Small intestine (tissue), 7 donors: ENCODE results near the gene KRTAP2-1. TPM values are rescaled to one million over a fixed set of nuclear protein-coding genes. Genes with fewer than 3 reads are reported as not detected.

Experiments used
- DNase-seq, 2 donors: peaks; one replicate each; pipeline versions ENCODE4 v3.0.0 to v3.0.0-alpha.2; 2013
- FAIRE-seq: peaks from 2 replicates; lab custom pipeline; 2012; peaks lifted over from hg19 to GRCh38; lab: Jason Lieb, UNC
- H3K27ac ChIP-seq, 3 donors: one replicate each; pipeline ENCODE4 v1.5.1; 2013; ENCODE audit warnings: low read length in 2 of 3, mild to moderate bottlenecking in 2 of 3, control low read depth in 1 of 3, inconsistent platforms in 1 of 3, low read depth in 1 of 3, moderate library complexity in 1 of 3
- H3K27me3 ChIP-seq, 3 donors: one replicate each; pipeline ENCODE4 v1.6.1; 2013; ENCODE audit warnings: low read length in 3 of 3, inconsistent platforms in 1 of 3; ENCODE audit not compliant: control insufficient read depth in 3 of 3, insufficient read depth in 3 of 3
- H3K36me3 ChIP-seq, 3 donors: one replicate each; pipeline ENCODE4 v1.6.1; 2013; ENCODE audit warnings: low read length in 3 of 3, inconsistent platforms in 1 of 3, low read depth in 1 of 3, mild to moderate bottlenecking in 1 of 3, moderate library complexity in 1 of 3; ENCODE audit not compliant: control insufficient read depth in 3 of 3, insufficient read depth in 2 of 3
- H3K4me1 ChIP-seq, 3 donors: one replicate each; pipeline ENCODE4 v1.6.1; 2013; ENCODE audit warnings: low read length in 2 of 3, inconsistent platforms in 1 of 3, low read depth in 1 of 3, mild to moderate bottlenecking in 1 of 3, moderate library complexity in 1 of 3; ENCODE audit not compliant: control insufficient read depth in 3 of 3, insufficient read depth in 2 of 3
- H3K4me3 ChIP-seq, 3 donors: one replicate each; pipeline ENCODE4 v1.5.1; 2013; ENCODE audit warnings: low read length in 3 of 3, control low read depth in 1 of 3, inconsistent platforms in 1 of 3, low read depth in 1 of 3, mild to moderate bottlenecking in 1 of 3, moderate library complexity in 1 of 3
- H3K9me3 ChIP-seq, 2 donors: one replicate each; pipeline ENCODE4 v1.6.1; 2013; ENCODE audit warnings: low read depth in 1 of 2, low read length in 1 of 2; ENCODE audit not compliant: control insufficient read depth in 2 of 2, insufficient read depth in 1 of 2
- WGBS, 3 donors: extraction: QIAGEN DNeasy Blood & Tissue Kit; methylation state at CpG; one replicate each; pipeline ENCODE4 v1.1.7; 2013; 5-methylcytosine and 5-hydroxymethylcytosine counted together
- polyA plus RNA-seq, 4 donors: library from polyadenylated mRNA; stranded (reverse) in 3 of 4; unstranded in 1 of 4; fragments of 200-250 nt in 3 of 4; fragments of 120-200 nt in 1 of 4; gene quantifications; one replicate each; pipeline versions ENCODE4 v1.2.1 to v1.2.3, GENCODE V29; 2013
- donor health status: healthy with polysubstance abuse.
- donor health status: control.
- donor health status: control.
- donor health status: Bipolar disorder and iron deficiency.
- donor health status: healthy.

KRTAP2-1 gene
- polyA plus RNA-seq, 4 donors = not detected

DNA sequence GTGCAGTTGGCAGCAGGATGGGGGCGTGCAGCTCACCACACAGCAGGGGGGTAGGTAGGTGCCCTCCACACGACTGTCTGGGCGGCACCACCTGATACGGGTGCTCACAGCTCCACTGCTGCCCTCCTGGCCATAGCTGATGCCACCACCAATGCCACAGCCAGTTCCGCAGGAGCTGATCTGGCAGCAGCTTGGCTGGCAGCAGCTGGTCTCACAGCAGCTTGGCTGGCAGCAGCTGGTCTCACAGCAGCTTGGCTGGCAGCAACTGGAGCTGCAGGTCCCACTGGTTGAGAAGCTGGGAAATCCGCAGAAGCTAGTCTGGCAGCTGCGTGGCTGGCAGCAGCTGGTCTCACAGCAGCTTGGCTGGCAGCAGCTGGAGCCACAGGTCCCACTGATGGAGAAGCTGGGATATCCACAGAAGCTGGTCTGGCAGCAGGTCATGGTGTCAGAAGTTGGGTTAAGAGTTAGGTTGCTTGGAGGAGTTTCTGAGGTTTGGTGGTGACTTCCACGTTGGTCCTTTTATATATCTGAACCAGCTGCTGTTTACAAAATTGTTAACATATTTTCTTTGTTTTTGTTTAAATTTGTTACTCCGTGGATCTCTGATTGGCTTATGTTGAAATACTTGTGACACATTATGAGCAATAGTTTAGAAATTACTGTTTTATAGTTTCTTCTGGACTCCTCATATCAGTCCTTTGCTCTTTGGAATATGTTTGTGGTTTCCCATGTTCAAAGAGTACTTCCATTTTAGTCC is 20.2 kb downstream of the KRTAP2-1 start, which contains the start of gene KRTAP1-5:
Gene KRTAP1-5 (minus strand): TSS at position 494 of the 757 bp plus-strand sequence. CDS start 53 bp downstream, at position 441.
- DNase-seq = no peak
- WGBS, 3 donors = 56 to 72% (median 71%) methylated on average over 9 of the region's 9 CpGs
- FAIRE-seq = no peak
- Histone ChIP-seq H3K27ac (no peak within 1 kb of the TSS), H3K27me3 (no peaks in the 10 kb centered on the region), H3K9me3 (no peaks in the 10 kb centered on the region), H3K4me3 (no peak within 1 kb of the TSS), H3K4me1 (no peaks in the 10 kb centered on the region), H3K36me3 (no peaks in the 10 kb centered on the region)

DNA sequence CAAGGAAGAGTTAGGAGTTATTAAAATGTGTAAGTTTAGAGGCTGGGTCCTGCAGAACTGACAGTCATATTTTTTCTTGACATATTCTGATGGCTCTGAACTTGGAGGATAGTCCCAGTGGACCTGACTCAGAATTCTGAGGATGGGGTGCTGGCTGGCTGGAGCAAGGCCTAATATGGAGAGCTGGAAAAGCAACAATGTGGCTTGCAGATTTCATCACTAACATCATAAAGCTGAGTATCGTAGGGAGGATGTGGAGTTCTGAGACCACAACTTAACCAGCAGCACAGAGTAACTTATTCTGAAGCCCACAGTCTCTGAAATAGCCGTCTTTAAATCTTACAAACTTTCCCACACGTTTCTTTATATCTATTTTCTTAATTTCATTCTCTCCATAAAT is 22.4 kb downstream of the KRTAP2-1 start:
- no peaks in the 10 kb centered on the region for H3K4me1 ChIP-seq
- no peak for FAIRE-seq
- 80 to 91% (median 81%) methylated on average over 3 of the region's 3 CpGs for WGBS, 3 donors

DNA sequence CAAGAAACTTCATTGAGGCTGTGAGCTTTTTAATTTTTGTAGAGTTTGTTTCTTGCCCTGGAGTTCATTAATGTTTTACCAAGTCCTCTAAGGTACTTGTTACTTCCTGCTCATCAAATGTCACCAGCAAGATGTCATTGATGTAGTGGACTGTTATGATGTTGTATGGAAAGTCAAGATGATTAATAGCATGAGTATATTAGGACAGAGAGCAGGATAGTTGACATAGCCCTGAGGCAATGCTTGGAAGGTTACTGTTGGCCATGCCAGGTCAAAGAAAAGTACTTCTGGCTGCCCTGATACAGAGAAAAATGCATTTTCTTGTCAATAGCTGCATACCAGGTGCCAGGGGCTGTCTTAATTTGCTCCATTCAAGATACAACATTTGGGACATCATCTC is 26.8 kb downstream of the KRTAP2-1 start:
- Histone ChIP-seq H3K4me1 (no peaks in the 10 kb centered on the region), H3K36me3 (no peaks in the 10 kb centered on the region), H3K9me3 (no peaks in the 10 kb centered on the region), H3K27ac (no peak overlapping the region), H3K4me3 (no peak overlapping the region), H3K27me3 (peaks cover 0 to 2% (median 0%) of the 10 kb centered on the region in 3 donors)
- DNase-seq = no peak
- FAIRE-seq = no peak

More for the DNA sequence above, 22.4 kb downstream of the KRTAP2-1 start:
- no peak for DNase-seq
- no peak overlapping the region for H3K4me3 ChIP-seq
- H3K27ac ChIP-seq = no peak overlapping the region
- peaks cover 0 to 2% (median 0%) of the 10 kb centered on the region in 3 donors for H3K27me3 ChIP-seq
- H3K9me3 ChIP-seq = no peaks in the 10 kb centered on the region
- no peaks in the 10 kb centered on the region for H3K36me3 ChIP-seq

DNA sequence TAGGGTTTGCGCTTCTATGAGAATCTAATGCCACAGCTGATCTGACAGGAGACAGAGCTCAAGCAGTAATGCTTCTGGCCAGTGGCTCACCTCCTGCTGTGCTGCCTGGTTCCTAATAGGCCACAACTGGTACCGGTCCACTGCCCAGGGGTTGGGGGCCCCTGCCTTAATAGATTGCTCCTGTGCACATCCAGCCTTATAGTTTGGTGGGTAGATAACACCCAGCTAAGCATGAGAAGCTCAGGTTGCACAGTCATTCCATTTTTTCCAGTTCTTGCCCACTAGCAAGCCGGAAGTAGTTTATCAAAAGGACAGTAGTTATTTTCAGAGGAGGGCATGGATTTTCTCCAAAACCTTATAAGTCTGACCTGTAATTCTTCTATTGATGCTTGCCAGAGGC is 27.7 kb downstream of the KRTAP2-1 start:
- H3K9me3 ChIP-seq = no peaks in the 10 kb centered on the region
- DNase-seq (no peak), FAIRE-seq (no peak)
- peaks cover 0 to 2% (median 0%) of the 10 kb centered on the region in 3 donors for H3K27me3 ChIP-seq
- H3K4me3 ChIP-seq = no peak overlapping the region
- H3K4me1 ChIP-seq = no peaks in the 10 kb centered on the region
- no peak overlapping the region for H3K27ac ChIP-seq
- no peaks in the 10 kb centered on the region for H3K36me3 ChIP-seq
- WGBS, 3 donors = 94 to 98% (median 96%) methylated on average over 3 of the region's 3 CpGs

DNA sequence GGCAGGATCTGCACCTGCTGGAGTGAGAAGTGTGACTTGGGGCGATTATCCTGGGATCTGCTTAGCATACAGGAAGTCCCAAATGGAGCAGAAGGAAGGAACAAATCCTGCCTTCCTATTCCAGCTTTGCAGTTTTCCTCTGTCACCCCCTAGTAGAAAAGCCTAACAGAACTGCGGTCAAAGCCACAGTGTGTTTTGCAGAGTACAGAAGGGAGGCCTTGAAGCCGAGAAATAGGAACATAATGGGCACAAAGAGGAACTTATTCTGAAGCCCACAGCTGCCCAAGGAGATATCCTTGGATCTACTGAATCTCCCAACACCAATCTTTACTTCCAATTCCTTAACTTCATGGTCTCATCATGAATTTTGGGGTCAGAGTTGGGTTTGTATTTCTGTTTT is 28.6 kb downstream of the KRTAP2-1 start:
- no peak for FAIRE-seq
- WGBS, 3 donors = 65 to 86% (median 71%) methylated on average over 3 of the region's 3 CpGs

DNA sequence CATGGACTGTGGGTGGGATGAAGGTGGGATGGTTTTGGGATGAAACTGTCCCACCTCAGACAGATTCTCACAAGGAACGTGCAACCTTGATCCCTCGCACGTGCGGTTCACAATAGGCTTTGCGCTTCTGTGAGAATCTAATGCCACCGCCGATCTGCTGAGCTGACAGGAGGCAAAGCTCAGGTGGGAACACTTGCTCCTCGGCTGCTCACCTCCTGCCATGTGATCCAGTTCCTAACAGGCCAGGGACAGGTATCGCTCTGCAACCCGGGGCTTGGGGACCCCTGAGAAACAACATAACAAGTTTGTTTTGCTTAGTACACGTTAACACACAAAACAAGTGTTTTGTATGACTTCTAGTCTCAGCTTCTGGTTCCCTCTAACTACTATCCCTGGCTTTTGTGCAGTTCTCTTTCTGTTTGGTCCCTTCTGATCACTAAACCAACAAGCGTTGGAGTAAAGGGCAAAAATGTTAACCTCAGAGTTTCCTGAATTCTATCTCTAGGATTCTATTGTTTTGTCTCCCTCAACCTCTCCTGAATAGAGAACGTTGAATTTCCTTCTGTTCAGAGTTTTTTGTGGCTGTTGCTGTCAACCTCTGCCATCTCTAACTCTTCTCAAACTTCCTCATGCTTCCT is 30.4 kb downstream of the KRTAP2-1 start:
- no peaks in the 10 kb centered on the region for H3K4me1 ChIP-seq
- DNase-seq (no peak), FAIRE-seq (no peak)
- H3K36me3 ChIP-seq = no peaks in the 10 kb centered on the region
- H3K4me3 ChIP-seq = no peak overlapping the region
- H3K27me3 ChIP-seq = peaks cover 0 to 2% (median 0%) of the 10 kb centered on the region in 3 donors
- no peak overlapping the region for H3K27ac ChIP-seq
- no peaks in the 10 kb centered on the region for H3K9me3 ChIP-seq
- WGBS, 3 donors = 81 to 84% (median 82%) methylated on average over 13 of the region's 13 CpGs

More for the DNA sequence above, 28.6 kb downstream of the KRTAP2-1 start:
- Histone ChIP-seq H3K27me3 (peaks cover 0 to 2% (median 0%) of the 10 kb centered on the region in 3 donors), H3K4me3 (no peak overlapping the region), H3K27ac (no peak overlapping the region), H3K36me3 (no peaks in the 10 kb centered on the region), H3K4me1 (no peaks in the 10 kb centered on the region), H3K9me3 (no peaks in the 10 kb centered on the region)
- no peak for DNase-seq

DNA sequence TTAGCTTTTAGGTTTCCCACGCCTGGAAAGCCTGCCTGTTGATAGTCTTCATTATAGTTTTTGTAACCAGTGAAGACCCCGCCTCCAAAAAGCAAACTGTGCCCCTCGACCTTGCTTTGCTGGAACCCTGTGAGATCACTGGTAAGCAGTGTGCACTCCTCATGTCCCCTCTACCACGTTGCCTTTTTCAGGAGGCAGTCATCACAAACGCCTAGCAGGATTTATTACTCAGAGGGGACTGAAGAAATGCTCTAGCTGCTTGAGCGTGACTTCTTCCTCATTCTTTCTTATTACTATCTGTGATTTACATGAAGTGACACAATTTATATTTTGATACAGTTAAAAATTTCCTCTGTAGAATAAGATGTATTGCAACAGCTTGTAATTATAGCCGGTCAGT is 31.7 kb downstream of the KRTAP2-1 start:
- Histone ChIP-seq H3K9me3 (no peaks in the 10 kb centered on the region), H3K27me3 (peaks cover 0 to 2% (median 0%) of the 10 kb centered on the region in 3 donors), H3K36me3 (no peaks in the 10 kb centered on the region), H3K27ac (no peak overlapping the region), H3K4me1 (no peaks in the 10 kb centered on the region), H3K4me3 (no peak overlapping the region)
- DNase-seq (no peak), FAIRE-seq (no peak)
- WGBS, 3 donors = 66 to 78% (median 67%) methylated on average over 7 of the region's 7 CpGs

DNA sequence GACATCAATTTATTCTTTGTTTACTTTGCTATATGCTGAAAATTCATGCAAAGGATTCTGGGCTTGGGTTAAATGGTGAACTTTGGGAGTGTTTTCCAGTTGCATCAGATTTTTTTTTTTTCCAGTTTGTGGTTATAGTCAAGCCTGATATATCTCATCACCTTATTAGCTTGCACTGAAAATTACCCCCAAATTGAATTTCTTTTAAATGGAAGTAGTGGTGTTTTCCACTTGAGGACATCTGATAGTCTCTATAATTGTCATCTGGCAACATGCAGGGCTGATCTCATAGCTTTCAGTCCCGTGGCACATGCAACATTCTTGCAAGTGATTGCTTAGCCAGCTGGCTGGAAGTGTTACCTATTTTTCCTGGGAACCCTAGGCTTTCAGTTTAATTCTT is 33.5 kb downstream of the KRTAP2-1 start:
- Histone ChIP-seq H3K4me3 (no peak overlapping the region), H3K4me1 (no peaks in the 10 kb centered on the region), H3K36me3 (no peaks in the 10 kb centered on the region), H3K27ac (no peak overlapping the region), H3K27me3 (no peaks in the 10 kb centered on the region), H3K9me3 (no peaks in the 10 kb centered on the region)
- FAIRE-seq = no peak
- no peak for DNase-seq
- WGBS, 3 donors = 17 to 33% (median 24%) methylated on average over 1 of the region's 1 CpG
